Chondrocyte (in vitro differentiated cells): ENCODE measurements around the gene OBI1. TPM values are rescaled to one million over a fixed set of nuclear protein-coding genes. Genes with fewer than 3 reads are reported as not detected.

Source experiments
- DNase-seq: peaks from one replicate; pipeline ENCODE4 v3.0.0; 2021; ENCODE audit warnings: mixed read lengths, low spot score
- H3K27ac Mint-ChIP-seq: one replicate; pipeline ENCODE4 v1.8.0; 2021; ENCODE audit warnings: mild to moderate bottlenecking, moderate library complexity, mixed read lengths; ENCODE audit not compliant: unreplicated experiment
- H3K27me3 Mint-ChIP-seq: 2 replicates; pipeline ENCODE4 v1.8.0; 2021; ENCODE audit warnings: low read depth, mixed read lengths
- H3K36me3 Mint-ChIP-seq: 2 replicates; pipeline ENCODE4 v1.8.0; 2021; ENCODE audit warnings: low read depth, mixed read lengths
- H3K4me1 Mint-ChIP-seq: 2 replicates; pipeline ENCODE4 v1.8.0; 2021; ENCODE audit warnings: low read depth, mild to moderate bottlenecking, mixed read lengths
- H3K4me3 Mint-ChIP-seq: one replicate; pipeline ENCODE4 v1.8.0; 2021; ENCODE audit warnings: mild to moderate bottlenecking, moderate library complexity, mixed read lengths; ENCODE audit not compliant: unreplicated experiment
- H3K9me3 Mint-ChIP-seq: 2 replicates; pipeline ENCODE4 v1.8.0; 2021; ENCODE audit warnings: low read depth, mixed read lengths
- total RNA-seq: library from RNA; stranded (reverse); gene quantifications from 3 replicates; pipeline ENCODE4 v1.2.1, GENCODE V29; 2021
- TF ChIP-seq, protein P1 (sequence below): fragments of 200-600 bp; sonication (generic); IDR thresholded peaks from 2 replicates; pipeline ENCODE4 v1.5.0; 2021; ENCODE audit warnings: antibody characterized with exemption, mild to moderate bottlenecking, moderate library complexity

OBI1 gene
- total RNA-seq, 1 donor from 2014 or later: 8.8 TPM

DNA sequence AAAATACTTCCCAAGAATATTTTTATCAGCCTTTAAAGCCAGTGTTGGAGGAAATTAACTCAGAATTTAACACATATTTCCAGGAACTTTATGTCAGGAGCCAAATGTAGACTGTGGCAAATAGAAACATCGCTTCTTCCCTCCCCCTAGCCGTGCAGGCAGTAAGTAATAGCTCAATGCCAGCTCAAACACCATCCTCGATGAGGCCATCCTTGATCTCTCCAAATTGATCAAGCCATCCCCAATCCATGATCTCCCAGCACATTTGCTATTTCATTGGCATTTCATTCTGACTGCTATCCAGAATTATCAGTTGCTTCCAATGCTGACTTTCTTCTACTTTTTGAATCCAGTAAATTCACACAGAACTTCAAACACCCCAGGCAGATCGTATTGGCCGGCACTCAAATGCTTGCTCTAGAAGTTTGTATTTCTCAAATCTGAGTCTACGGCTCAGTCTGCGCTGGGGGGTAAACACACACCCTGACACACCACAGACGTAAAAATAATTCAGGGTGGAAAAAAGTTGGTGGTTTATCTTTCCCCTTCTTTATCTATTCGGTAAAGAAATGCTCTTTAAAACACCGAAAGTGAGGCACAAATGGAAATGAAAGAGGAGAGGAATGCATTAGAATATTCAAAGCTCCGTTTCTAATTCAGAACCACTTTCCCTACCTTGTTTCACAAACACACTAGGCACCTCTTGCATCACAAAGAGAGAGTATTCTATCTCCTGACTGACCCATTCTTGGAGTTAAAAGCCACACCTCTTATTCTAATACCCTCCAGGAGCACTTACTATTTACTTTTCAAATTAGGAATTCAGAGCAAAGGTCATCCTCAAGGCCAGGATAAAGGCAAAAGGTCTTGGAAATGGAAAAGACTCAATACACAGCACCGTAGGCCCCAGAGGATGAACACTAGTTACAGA, 991 bp downstream of the OBI1 start:
- DNase-seq: no peak
- no peaks in the 10 kb centered on the region for H3K9me3 Mint-ChIP-seq
- peak overlapping the region; percentile 97 for H3K4me3 Mint-ChIP-seq
- H3K27ac Mint-ChIP-seq: peak overlapping the region; percentile 95
- no peaks in the 10 kb centered on the region for H3K27me3 Mint-ChIP-seq
- TF ChIP-seq, protein P1, sequence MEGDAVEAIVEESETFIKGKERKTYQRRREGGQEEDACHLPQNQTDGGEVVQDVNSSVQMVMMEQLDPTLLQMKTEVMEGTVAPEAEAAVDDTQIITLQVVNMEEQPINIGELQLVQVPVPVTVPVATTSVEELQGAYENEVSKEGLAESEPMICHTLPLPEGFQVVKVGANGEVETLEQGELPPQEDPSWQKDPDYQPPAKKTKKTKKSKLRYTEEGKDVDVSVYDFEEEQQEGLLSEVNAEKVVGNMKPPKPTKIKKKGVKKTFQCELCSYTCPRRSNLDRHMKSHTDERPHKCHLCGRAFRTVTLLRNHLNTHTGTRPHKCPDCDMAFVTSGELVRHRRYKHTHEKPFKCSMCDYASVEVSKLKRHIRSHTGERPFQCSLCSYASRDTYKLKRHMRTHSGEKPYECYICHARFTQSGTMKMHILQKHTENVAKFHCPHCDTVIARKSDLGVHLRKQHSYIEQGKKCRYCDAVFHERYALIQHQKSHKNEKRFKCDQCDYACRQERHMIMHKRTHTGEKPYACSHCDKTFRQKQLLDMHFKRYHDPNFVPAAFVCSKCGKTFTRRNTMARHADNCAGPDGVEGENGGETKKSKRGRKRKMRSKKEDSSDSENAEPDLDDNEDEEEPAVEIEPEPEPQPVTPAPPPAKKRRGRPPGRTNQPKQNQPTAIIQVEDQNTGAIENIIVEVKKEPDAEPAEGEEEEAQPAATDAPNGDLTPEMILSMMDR: no peak
- H3K36me3 Mint-ChIP-seq: no peaks in the 10 kb centered on the region
- H3K4me1 Mint-ChIP-seq: peaks cover 16% of the 10 kb centered on the region

DNA sequence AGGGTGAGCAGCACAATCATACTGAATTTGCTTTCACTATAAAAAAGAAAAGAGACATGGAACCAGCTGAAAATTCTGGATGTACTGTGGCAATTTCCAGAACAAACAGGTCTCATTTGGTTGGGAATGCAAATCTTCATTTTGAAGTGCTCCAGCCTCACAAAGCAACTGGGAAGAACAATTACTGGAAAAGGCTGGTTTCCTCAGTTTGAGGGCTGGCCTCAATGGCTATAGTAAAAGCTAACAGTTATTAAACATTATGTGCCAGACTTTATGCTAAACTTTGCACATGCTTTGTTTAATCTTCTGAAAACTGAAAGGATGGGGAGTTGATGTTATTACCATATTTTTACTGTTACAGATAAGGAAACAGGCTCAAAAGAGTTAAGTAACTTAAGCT, 3.0 kb downstream of the OBI1 start:
- no peak overlapping the region for H3K4me3 Mint-ChIP-seq

DNA sequence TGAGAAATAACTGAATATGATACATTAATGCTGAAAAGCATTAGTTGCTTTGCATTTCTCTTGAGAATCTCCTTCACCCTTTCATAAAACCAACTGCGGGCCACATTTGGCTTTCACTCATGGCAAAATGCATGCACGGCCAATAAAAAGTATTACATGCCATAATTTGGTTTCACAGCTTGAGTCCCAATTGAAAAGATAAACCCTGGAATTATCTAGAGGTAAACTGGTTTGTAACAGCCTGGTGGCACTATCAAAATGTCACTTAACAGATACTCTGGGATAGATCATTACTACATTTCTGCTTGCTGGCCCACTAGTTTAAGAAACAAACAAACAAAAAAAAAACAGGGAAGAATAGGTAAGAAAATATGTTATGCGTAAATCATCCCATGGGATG, 3.9 kb downstream of the OBI1 start:
- TF ChIP-seq, protein P1: no peak
- Mint-ChIP-seq H3K4me1 (peaks cover 16% of the 10 kb centered on the region), H3K27me3 (no peaks in the 10 kb centered on the region), H3K36me3 (no peaks in the 10 kb centered on the region), H3K9me3 (no peaks in the 10 kb centered on the region), H3K4me3 (no peak overlapping the region), H3K27ac (no peak overlapping the region)
- no peak for DNase-seq

More for the DNA sequence above, 3.0 kb downstream of the OBI1 start:
- Mint-ChIP-seq H3K27ac (no peak overlapping the region), H3K27me3 (no peaks in the 10 kb centered on the region), H3K36me3 (no peaks in the 10 kb centered on the region), H3K4me1 (peaks cover 16% of the 10 kb centered on the region), H3K9me3 (no peaks in the 10 kb centered on the region)
- no peak for DNase-seq
- TF ChIP-seq, protein P1: no peak

DNA sequence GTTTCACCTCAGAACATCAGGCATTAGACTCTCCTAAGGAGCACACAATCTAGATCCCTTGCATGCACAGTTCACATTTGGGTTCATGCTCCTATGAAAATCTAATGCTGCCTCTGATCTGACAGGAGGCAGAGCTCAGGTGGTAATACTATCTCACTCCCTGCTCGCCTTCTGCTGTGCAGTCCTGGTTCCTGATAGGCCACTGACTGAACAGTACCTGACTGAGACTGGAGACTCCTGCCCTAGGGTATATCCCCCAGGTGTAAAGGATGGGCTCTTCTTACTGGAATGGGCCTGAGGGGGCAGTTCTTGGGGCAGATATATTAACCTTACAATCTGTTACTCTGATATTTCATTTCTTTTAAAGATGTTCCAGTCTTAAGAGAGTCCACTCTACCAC, 6.3 kb downstream of the OBI1 start:
- Mint-ChIP-seq H3K4me3 (no peak overlapping the region), H3K27ac (no peak overlapping the region), H3K36me3 (no peaks in the 10 kb centered on the region), H3K9me3 (no peaks in the 10 kb centered on the region), H3K27me3 (no peaks in the 10 kb centered on the region), H3K4me1 (peaks cover 4% of the 10 kb centered on the region)
- DNase-seq: no peak
- TF ChIP-seq, protein P1: no peak

DNA sequence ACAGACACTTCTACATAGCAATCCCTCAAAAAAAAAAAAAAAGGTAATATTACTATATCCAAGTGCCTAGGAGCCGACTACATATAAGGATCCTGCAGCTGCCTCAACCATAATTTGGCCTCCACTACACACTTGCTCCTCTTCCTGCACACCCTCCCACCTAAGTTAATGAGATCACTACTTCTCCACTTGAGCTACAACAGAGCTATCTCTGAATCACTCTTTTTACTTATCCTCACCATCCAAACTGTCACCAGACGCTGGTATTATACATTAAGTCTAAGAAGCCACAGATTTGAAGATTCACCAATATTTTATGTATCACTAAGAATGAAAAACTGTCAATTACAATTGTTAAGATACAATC, 8.3 kb downstream of the OBI1 start:
- Mint-ChIP-seq H3K4me3 (no peak overlapping the region), H3K4me1 (no peaks in the 10 kb centered on the region), H3K27me3 (no peaks in the 10 kb centered on the region), H3K36me3 (no peaks in the 10 kb centered on the region), H3K27ac (no peak overlapping the region), H3K9me3 (no peaks in the 10 kb centered on the region)
- no peak for DNase-seq
- TF ChIP-seq, protein P1: no peak
